Gastrocnemius medialis (tissue), 4 donors: ENCODE results near the gene SSBP2.

Source experiments
- POLR2A ChIP-seq, 2 donors: fragments of 450-650 bp; IDR thresholded peaks; one replicate each; pipeline ENCODE4 v1.6.1; 2017; ENCODE audit warnings: antibody characterized with exemption in 2 of 2, mild to moderate bottlenecking in 2 of 2, moderate library complexity in 2 of 2
- TF ChIP-seq, protein P1 (sequence below), 5 experiments: fragments of 450-650 bp in 3 of 5; fragments of 200-600 bp in 2 of 5; sonication (generic) in 2 of 5; IDR thresholded peaks in 4 of 5; conservative IDR thresholded peaks in 1 of 5; 1 replicate in 4 of 5; 2 replicates in 1 of 5; pipeline ENCODE4 v1.5.1; 2016 to 2019; ENCODE audit warnings: antibody characterized with exemption in 5 of 5, mild to moderate bottlenecking in 3 of 5, moderate library complexity in 3 of 5

DNA sequence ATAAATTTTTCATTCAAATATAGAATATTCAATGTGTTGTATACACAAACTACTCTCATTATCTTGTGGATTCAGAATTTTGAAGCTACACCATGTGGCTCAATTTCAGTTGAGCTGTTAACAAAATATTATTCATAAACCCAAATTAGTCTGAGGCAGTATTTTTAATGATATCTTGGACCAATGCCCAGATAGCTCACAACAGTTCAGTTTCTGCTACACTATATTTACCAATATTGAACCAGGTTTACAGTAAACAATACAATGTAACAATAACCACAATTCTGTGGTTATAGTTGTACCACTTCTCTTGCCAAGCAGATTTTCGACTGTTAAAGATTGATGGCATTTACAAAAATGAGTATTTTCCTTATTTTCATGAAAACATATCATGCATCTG lies 99.9 kb downstream of the SSBP2 start:
- TF ChIP-seq, protein P1, sequence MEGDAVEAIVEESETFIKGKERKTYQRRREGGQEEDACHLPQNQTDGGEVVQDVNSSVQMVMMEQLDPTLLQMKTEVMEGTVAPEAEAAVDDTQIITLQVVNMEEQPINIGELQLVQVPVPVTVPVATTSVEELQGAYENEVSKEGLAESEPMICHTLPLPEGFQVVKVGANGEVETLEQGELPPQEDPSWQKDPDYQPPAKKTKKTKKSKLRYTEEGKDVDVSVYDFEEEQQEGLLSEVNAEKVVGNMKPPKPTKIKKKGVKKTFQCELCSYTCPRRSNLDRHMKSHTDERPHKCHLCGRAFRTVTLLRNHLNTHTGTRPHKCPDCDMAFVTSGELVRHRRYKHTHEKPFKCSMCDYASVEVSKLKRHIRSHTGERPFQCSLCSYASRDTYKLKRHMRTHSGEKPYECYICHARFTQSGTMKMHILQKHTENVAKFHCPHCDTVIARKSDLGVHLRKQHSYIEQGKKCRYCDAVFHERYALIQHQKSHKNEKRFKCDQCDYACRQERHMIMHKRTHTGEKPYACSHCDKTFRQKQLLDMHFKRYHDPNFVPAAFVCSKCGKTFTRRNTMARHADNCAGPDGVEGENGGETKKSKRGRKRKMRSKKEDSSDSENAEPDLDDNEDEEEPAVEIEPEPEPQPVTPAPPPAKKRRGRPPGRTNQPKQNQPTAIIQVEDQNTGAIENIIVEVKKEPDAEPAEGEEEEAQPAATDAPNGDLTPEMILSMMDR (IDR thresholded peaks at IDR 0.05 in 4 of 5, conservative IDR thresholded peaks at IDR 0.05 in 1 of 5) = no peak
- no peak for TF ChIP-seq POLR2A (IDR thresholded peaks at IDR 0.05)
